ENCODE results near the gene RNF152.

GRCh38 chr18:61832858-61833257 is 59.9 kb downstream of the RNF152 start:
- TF ChIP-seq, protein P1, sequence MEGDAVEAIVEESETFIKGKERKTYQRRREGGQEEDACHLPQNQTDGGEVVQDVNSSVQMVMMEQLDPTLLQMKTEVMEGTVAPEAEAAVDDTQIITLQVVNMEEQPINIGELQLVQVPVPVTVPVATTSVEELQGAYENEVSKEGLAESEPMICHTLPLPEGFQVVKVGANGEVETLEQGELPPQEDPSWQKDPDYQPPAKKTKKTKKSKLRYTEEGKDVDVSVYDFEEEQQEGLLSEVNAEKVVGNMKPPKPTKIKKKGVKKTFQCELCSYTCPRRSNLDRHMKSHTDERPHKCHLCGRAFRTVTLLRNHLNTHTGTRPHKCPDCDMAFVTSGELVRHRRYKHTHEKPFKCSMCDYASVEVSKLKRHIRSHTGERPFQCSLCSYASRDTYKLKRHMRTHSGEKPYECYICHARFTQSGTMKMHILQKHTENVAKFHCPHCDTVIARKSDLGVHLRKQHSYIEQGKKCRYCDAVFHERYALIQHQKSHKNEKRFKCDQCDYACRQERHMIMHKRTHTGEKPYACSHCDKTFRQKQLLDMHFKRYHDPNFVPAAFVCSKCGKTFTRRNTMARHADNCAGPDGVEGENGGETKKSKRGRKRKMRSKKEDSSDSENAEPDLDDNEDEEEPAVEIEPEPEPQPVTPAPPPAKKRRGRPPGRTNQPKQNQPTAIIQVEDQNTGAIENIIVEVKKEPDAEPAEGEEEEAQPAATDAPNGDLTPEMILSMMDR (IDR thresholded peaks at IDR 0.05; ENCODE audit: low read length) = no peak
- no peak for TF ChIP-seq EZH2 (IDR thresholded peaks at IDR 0.05; ENCODE audit: borderline replicate concordance, low read length)
